Caco-2 (cell line): ENCODE measurements around the gene NFRKB. TPM values are rescaled to one million over a fixed set of nuclear protein-coding genes. Genes with fewer than 3 reads are reported as not detected.

Experiments used
- BruUV-seq: library from RNA; stranded (reverse); fragments of 400-500 nt; replicated peaks from 2 replicates; lab custom pipeline; 2021; lab: Mats Ljungman, UMichigan
- CTCF ChIA-PET: fragments of 300-600 bp; sonication (Branson Sonifier 250); formaldehyde crosslinking; loops from one replicate; lab custom pipeline; 2022; ENCODE audit warnings: antibody characterized with exemption; lab: Charles Lee
- POLR2A ChIA-PET: fragments of 300-600 bp; sonication (Branson Sonifier 250); formaldehyde crosslinking; loops from one replicate; lab custom pipeline; 2022; ENCODE audit warnings: antibody characterized with exemption; lab: Charles Lee
- DNase-seq, 2 experiments: peaks; one replicate each; pipeline versions ENCODE4 v3.0.0 to v3.0.0-alpha.2; 2020 to 2022
- H3K27me3 ChIP-seq: replicated peaks from 2 replicates; pipeline ENCODE4 v1.6.0; 2011; ENCODE audit warnings: low read length; ENCODE audit not compliant: control insufficient read depth, insufficient read depth
- H3K36me3 ChIP-seq: 2 replicates; pipeline ENCODE4 v1.5.1; 2011; ENCODE audit warnings: low read length; ENCODE audit not compliant: control insufficient read depth, insufficient read depth
- H3K4me1 ChIP-seq: fragments of 250-450 bp; sonication (Bioruptor Pico); 2 replicates; pipeline ENCODE4 v1.5.1; 2020; ENCODE audit warnings: mild to moderate bottlenecking
- H3K4me3 ChIP-seq: 2 replicates; pipeline ENCODE4 v1.5.1; 2011; ENCODE audit warnings: low read depth, mild to moderate bottlenecking, control low read depth, low read length
- H3K9me3 ChIP-seq: fragments of 250-450 bp; sonication (Bioruptor Pico); 2 replicates; pipeline ENCODE4 v1.5.1; 2020; ENCODE audit warnings: mild to moderate bottlenecking, moderate library complexity
- H3K27ac Mint-ChIP-seq: one replicate; pipeline ENCODE4 v1.8.0; 2022; ENCODE audit warnings: mixed read lengths; ENCODE audit not compliant: unreplicated experiment
- H3K27me3 Mint-ChIP-seq: one replicate; pipeline ENCODE4 v1.8.0; 2022; ENCODE audit warnings: mixed read lengths; ENCODE audit not compliant: insufficient read depth, unreplicated experiment
- H3K36me3 Mint-ChIP-seq: one replicate; pipeline ENCODE4 v1.8.0; 2022; ENCODE audit warnings: mild to moderate bottlenecking, mixed read lengths; ENCODE audit not compliant: insufficient read depth, unreplicated experiment
- H3K4me1 Mint-ChIP-seq: one replicate; pipeline ENCODE4 v1.8.0; 2022; ENCODE audit warnings: low read depth, mixed read lengths; ENCODE audit not compliant: unreplicated experiment
- H3K4me3 Mint-ChIP-seq: one replicate; pipeline ENCODE4 v1.8.0; 2022; ENCODE audit warnings: mild to moderate bottlenecking, moderate library complexity, mixed read lengths; ENCODE audit not compliant: unreplicated experiment
- H3K9me3 Mint-ChIP-seq: one replicate; pipeline ENCODE4 v1.8.0; 2022; ENCODE audit warnings: mixed read lengths; ENCODE audit not compliant: unreplicated experiment
- CTCF ChIP-seq, 2 experiments: fragments of 200-600 bp in 1 of 2; IDR thresholded peaks; 1 replicate in 1 of 2; 2 replicates in 1 of 2; pipeline versions ENCODE4 v1.5.1 to v1.8.0; 2011 to 2022; ENCODE audit warnings: antibody characterized with exemption in 1 of 2, control low read depth in 1 of 2, inconsistent platforms in 1 of 2, low read depth in 1 of 2, low read length in 1 of 2, mild to moderate bottlenecking in 1 of 2, moderate library complexity in 1 of 2; ENCODE audit not compliant: insufficient read depth in 1 of 2, severe bottlenecking in 1 of 2, unreplicated experiment in 1 of 2
- intact Hi-C: fragments of 100-400 bp; cut with micrococcal nuclease; formaldehyde crosslinking; loops from one replicate; pipeline ENCODE4 v1.10.0; 2022; ENCODE audit not compliant: unreplicated experiment
- total RNA-seq: library from RNA; stranded (reverse); gene quantifications from 2 replicates; pipeline ENCODE4 v1.2.3, GENCODE V29; 2022

Gene NFRKB
- total RNA-seq, 1 experiment from 2014 or later: 104 TPM

- H3K27ac Mint-ChIP-seq: no peak overlapping the region
- ChIA-PET CTCF (no interaction called here), POLR2A (no interaction called here)
- Histone ChIP-seq H3K36me3 (0 out of 2 replicates have a peak, but pooled peaks cover 2% of the 10 kb centered on the region), H3K27me3 (no peaks in the 10 kb centered on the region), H3K9me3 (no peaks in the 10 kb centered on the region), H3K4me1 (no peaks in the 10 kb centered on the region), H3K4me3 (no peak overlapping the region)
- H3K9me3 Mint-ChIP-seq: no peaks in the 10 kb centered on the region
- no peaks in the 10 kb centered on the region for H3K27me3 Mint-ChIP-seq
- no peaks in the 10 kb centered on the region for H3K4me1 Mint-ChIP-seq
- BruUV-seq: no TSS peak
- DNase-seq: no peak
- intact Hi-C loops: no loop called here
- TF ChIP-seq CTCF (IDR thresholded peaks at IDR 0.05; ENCODE audit: insufficient read depth in 1 of 2, low read depth in 1 of 2, low read length in 1 of 2, severe bottlenecking in 1 of 2, unreplicated experiment in 1 of 2): no peak
- no peak overlapping the region for H3K4me3 Mint-ChIP-seq
- H3K36me3 Mint-ChIP-seq: peaks cover 6% of the 10 kb centered on the region
These were observed 37.1 kb upstream of the NFRKB start for GRCh38 chr11:129932381-129933067.

GRCh38 chr11:129930743-129931142 is 35.4 kb upstream of the NFRKB start:
- Mint-ChIP-seq H3K27ac (no peak overlapping the region), H3K4me3 (no peak overlapping the region), H3K9me3 (no peaks in the 10 kb centered on the region), H3K4me1 (no peaks in the 10 kb centered on the region), H3K27me3 (no peaks in the 10 kb centered on the region), H3K36me3 (peaks cover 6% of the 10 kb centered on the region)
- H3K4me1 ChIP-seq: no peaks in the 10 kb centered on the region
- intact Hi-C loops: no loop called here
- BruUV-seq: no TSS peak
- POLR2A ChIA-PET: interaction anchor here (0.5 to 1.4 kb wide), 2 partner anchors 12 to 108 kb away, joined by 4 to 5 read pairs; no protein-coding TSS in a partner anchor
- no peaks in the 10 kb centered on the region for H3K27me3 ChIP-seq
- H3K36me3 ChIP-seq: 0 out of 2 replicates have a peak, but pooled peaks cover 2% of the 10 kb centered on the region
- H3K9me3 ChIP-seq: no peaks in the 10 kb centered on the region
- no peak overlapping the region for H3K4me3 ChIP-seq
- TF ChIP-seq CTCF (IDR thresholded peaks at IDR 0.05; ENCODE audit: insufficient read depth in 1 of 2, low read depth in 1 of 2, low read length in 1 of 2, severe bottlenecking in 1 of 2, unreplicated experiment in 1 of 2): no peak
- no peak for DNase-seq
- CTCF ChIA-PET: interaction anchor here (2.4 kb wide), 1 partner anchor 201 kb away, joined by 11 read pairs; no protein-coding TSS in a partner anchor

GRCh38 chr11:129930296-129930695 is 34.9 kb upstream of the NFRKB start:
- no TSS peak for BruUV-seq
- Histone ChIP-seq H3K27me3 (no peaks in the 10 kb centered on the region), H3K4me1 (no peaks in the 10 kb centered on the region), H3K4me3 (no peak overlapping the region), H3K9me3 (no peaks in the 10 kb centered on the region), H3K36me3 (0 out of 2 replicates have a peak, but pooled peaks cover 2% of the 10 kb centered on the region)
- no peak for TF ChIP-seq CTCF (IDR thresholded peaks at IDR 0.05; ENCODE audit: insufficient read depth in 1 of 2, low read depth in 1 of 2, low read length in 1 of 2, severe bottlenecking in 1 of 2, unreplicated experiment in 1 of 2)
- intact Hi-C loops: no loop called here
- Mint-ChIP-seq H3K36me3 (peaks cover 6% of the 10 kb centered on the region), H3K9me3 (no peaks in the 10 kb centered on the region), H3K4me1 (no peaks in the 10 kb centered on the region), H3K27me3 (no peaks in the 10 kb centered on the region), H3K27ac (no peak overlapping the region), H3K4me3 (no peak overlapping the region)
- no peak for DNase-seq
- POLR2A ChIA-PET: interaction anchor here (1.4 kb wide), 1 partner anchor 13 kb away, joined by 4 read pairs; no protein-coding TSS in a partner anchor
- CTCF ChIA-PET: interaction anchor here (0.7 to 2.4 kb wide), 2 partner anchors 17 to 202 kb away, joined by 3 to 11 read pairs; no protein-coding TSS in a partner anchor
